Mesenchymal stem cell (in vitro differentiated cells and primary cell): Measurements from ENCODE around the gene REPIN1.

Experiments used
- DNase-seq: peaks from one replicate; pipeline ENCODE4 v3.0.0-alpha.2; 2013
- H2AFZ ChIP-seq: one replicate; pipeline ENCODE4 v1.6.1; 2013; ENCODE audit warnings: low read depth, mild to moderate bottlenecking, control low read depth, inconsistent platforms, low read length, moderate library complexity
- H2AK5ac ChIP-seq: 2 replicates; pipeline ENCODE4 v1.6.1; 2013; ENCODE audit warnings: low read length, moderate library complexity, mild to moderate bottlenecking, inconsistent platforms; ENCODE audit not compliant: severe bottlenecking
- H2BK120ac ChIP-seq: one replicate; pipeline ENCODE4 v1.6.1; 2013; ENCODE audit warnings: low read depth, mild to moderate bottlenecking, inconsistent platforms, low read length, moderate library complexity
- H2BK12ac ChIP-seq, 2 experiments: one replicate each; pipeline ENCODE4 v1.6.1; 2013; ENCODE audit warnings: inconsistent platforms in 2 of 2, low read length in 2 of 2, mild to moderate bottlenecking in 2 of 2, moderate library complexity in 2 of 2, control low read depth in 1 of 2
- H2BK15ac ChIP-seq: one replicate; pipeline ENCODE4 v1.6.1; 2013; ENCODE audit warnings: mild to moderate bottlenecking, low read depth, inconsistent platforms; ENCODE audit not compliant: poor library complexity, severe bottlenecking
- H2BK5ac ChIP-seq: 2 replicates; pipeline ENCODE4 v1.6.1; 2013; ENCODE audit warnings: low read depth, mild to moderate bottlenecking, low read length, control low read depth, inconsistent platforms; ENCODE audit not compliant: poor library complexity, severe bottlenecking
- H3K14ac ChIP-seq, 2 experiments: one replicate each; pipeline ENCODE4 v1.6.1; 2013; ENCODE audit warnings: inconsistent platforms in 2 of 2, low read length in 2 of 2, control low read depth in 1 of 2, mild to moderate bottlenecking in 1 of 2, moderate library complexity in 1 of 2
- H3K18ac ChIP-seq, 2 experiments: one replicate each; pipeline ENCODE4 v1.6.1; 2013; ENCODE audit warnings: inconsistent platforms in 2 of 2, low read length in 2 of 2, control low read depth in 1 of 2, low read depth in 1 of 2, mild to moderate bottlenecking in 1 of 2
- H3K23ac ChIP-seq, 2 experiments: one replicate each; pipeline ENCODE4 v1.6.1; 2013; ENCODE audit warnings: inconsistent platforms in 2 of 2, low read length in 2 of 2, mild to moderate bottlenecking in 2 of 2, moderate library complexity in 2 of 2, control low read depth in 1 of 2
- H3K27ac ChIP-seq: 2 replicates; pipeline ENCODE4 v1.5.1; 2013; ENCODE audit warnings: mild to moderate bottlenecking, moderate library complexity, low read length, control low read depth, inconsistent platforms; ENCODE audit not compliant: poor library complexity, severe bottlenecking
- H3K27me3 ChIP-seq, 2 experiments: 2 replicates each; pipeline versions ENCODE4 v1.6.1 to v1.7.0; 2013; ENCODE audit warnings: low read length in 2 of 2, mild to moderate bottlenecking in 2 of 2, moderate library complexity in 2 of 2, control low read depth in 1 of 2, inconsistent platforms in 1 of 2; ENCODE audit not compliant: control insufficient read depth in 1 of 2, insufficient read depth in 1 of 2
- H3K36me3 ChIP-seq, 2 experiments: 2 replicates each; pipeline versions ENCODE4 v1.6.1 to v1.7.0; 2013; ENCODE audit warnings: low read length in 2 of 2, control low read depth in 1 of 2, inconsistent platforms in 1 of 2, low read depth in 1 of 2, mild to moderate bottlenecking in 1 of 2; ENCODE audit not compliant: insufficient read depth in 2 of 2, control insufficient read depth in 1 of 2
- H3K4ac ChIP-seq, 2 experiments: one replicate each; pipeline ENCODE4 v1.6.1; 2013; ENCODE audit warnings: inconsistent platforms in 2 of 2, low read length in 2 of 2, mild to moderate bottlenecking in 2 of 2, moderate library complexity in 2 of 2, control low read depth in 1 of 2, low read depth in 1 of 2
- H3K4me1 ChIP-seq: 2 replicates; pipeline ENCODE4 v1.6.1; 2013; ENCODE audit warnings: low read depth, low read length, control low read depth; ENCODE audit not compliant: control insufficient read depth, insufficient read depth
- H3K4me2 ChIP-seq: 2 replicates; pipeline ENCODE4 v1.6.1; 2013; ENCODE audit warnings: low read length, mild to moderate bottlenecking, inconsistent platforms; ENCODE audit not compliant: poor library complexity, severe bottlenecking
- H3K4me3 ChIP-seq, 2 experiments: 2 replicates each; pipeline versions ENCODE4 v1.5.1 to v1.7.0; 2013; ENCODE audit warnings: low read length in 2 of 2, mild to moderate bottlenecking in 2 of 2, control low read depth in 1 of 2, low read depth in 1 of 2; ENCODE audit not compliant: insufficient read depth in 1 of 2
- H3K79me1 ChIP-seq: replicated peaks from 2 replicates; pipeline ENCODE4 v1.6.1; 2013; ENCODE audit warnings: mild to moderate bottlenecking, control low read depth, low read length, inconsistent platforms; ENCODE audit not compliant: poor library complexity, severe bottlenecking
- H3K9ac ChIP-seq: 2 replicates; pipeline ENCODE4 v1.7.0; 2013; ENCODE audit warnings: mild to moderate bottlenecking, low read length, moderate library complexity
- H3K9me3 ChIP-seq: 2 replicates; pipeline ENCODE4 v1.7.0; 2013; ENCODE audit warnings: mild to moderate bottlenecking, low read length; ENCODE audit not compliant: control insufficient read depth
- H4K8ac ChIP-seq: one replicate; pipeline ENCODE4 v1.6.1; 2013; ENCODE audit warnings: inconsistent platforms, mild to moderate bottlenecking, low read length, moderate library complexity
- H4K91ac ChIP-seq: one replicate; pipeline ENCODE4 v1.6.1; 2013; ENCODE audit warnings: mild to moderate bottlenecking, low read length, inconsistent platforms
- WGBS: methylation state at CpG from one replicate; pipeline ENCODE4 v1.1.7; 2013; ENCODE audit warnings: mixed read lengths; 5-methylcytosine and 5-hydroxymethylcytosine counted together

The REPIN1 gene

GRCh38 chr7:150412518-150413488 is 44.2 kb downstream of the REPIN1 start:
- Histone ChIP-seq H2BK15ac (no peak overlapping the region), H4K91ac (no peak overlapping the region), H3K27ac (no peak overlapping the region), H4K8ac (no peak overlapping the region), H3K79me1 (no peaks in the 10 kb centered on the region), H3K4me2 (no peak overlapping the region), H3K23ac (no peak overlapping the region), H3K4ac (no peak overlapping the region), H3K18ac (no peak overlapping the region), H3K4me1 (peaks cover 28% of the 10 kb centered on the region), H3K14ac (no peak overlapping the region), H2BK12ac (no peak overlapping the region), H3K4me3 (no peak overlapping the region), H2AK5ac (no peak overlapping the region), H2AFZ (no peak overlapping the region), H3K36me3 (peaks cover 0 to 9% of the 10 kb centered on the region in 2 experiments), H2BK5ac (no peak overlapping the region), H3K9ac (no peak overlapping the region), H3K9me3 (no peaks in the 10 kb centered on the region), H3K27me3 (peaks cover 0 to 5% of the 10 kb centered on the region in 2 experiments), H2BK120ac (no peak overlapping the region)
- whole genome bisulfite sequencing, result 85% methylated on average over 37 of the region's 37 CpGs
- DNase-seq, result no peak

GRCh38 chr7:150413640-150414081 is 45.0 kb downstream of the REPIN1 start:
- H4K8ac ChIP-seq, result no peak overlapping the region

GRCh38 chr7:150415161-150416153 is 46.8 kb downstream of the REPIN1 start:
- Histone ChIP-seq H3K36me3 (no peaks in the 10 kb centered on the region), H2BK120ac (no peak overlapping the region), H3K14ac (no peak overlapping the region), H3K4me3 (no peak overlapping the region), H3K79me1 (no peaks in the 10 kb centered on the region), H3K9ac (no peak overlapping the region), H3K4ac (no peak overlapping the region), H4K8ac (no peak overlapping the region), H3K27ac (no peak overlapping the region), H2BK5ac (no peak overlapping the region), H2BK12ac (no peak overlapping the region), H3K18ac (no peak overlapping the region), H2AFZ (no peak overlapping the region), H3K4me1 (peaks cover 21% of the 10 kb centered on the region), H2AK5ac (no peak overlapping the region), H3K27me3 (peaks cover 0 to 5% of the 10 kb centered on the region in 2 experiments), H3K23ac (no peak overlapping the region), H3K4me2 (no peak overlapping the region), H3K9me3 (no peaks in the 10 kb centered on the region), H4K91ac (no peak overlapping the region), H2BK15ac (no peak overlapping the region)
- no peak for DNase-seq
- 90% methylated on average over 19 of the region's 19 CpGs for WGBS

More at GRCh38 chr7:150413640-150414081, 45.0 kb downstream of the REPIN1 start:
- Histone ChIP-seq H4K91ac (no peak overlapping the region), H2BK15ac (no peak overlapping the region), H3K27me3 (peaks cover 0 to 5% of the 10 kb centered on the region in 2 experiments), H3K4me1 (peaks cover 27% of the 10 kb centered on the region), H3K4ac (no peak overlapping the region), H3K4me3 (no peak overlapping the region), H2BK5ac (no peak overlapping the region), H3K36me3 (peaks cover 0 to 3% of the 10 kb centered on the region in 2 experiments), H2AFZ (no peak overlapping the region), H3K79me1 (no peaks in the 10 kb centered on the region), H3K23ac (no peak overlapping the region), H3K18ac (no peak overlapping the region), H2BK12ac (no peak overlapping the region), H2BK120ac (no peak overlapping the region), H3K9ac (no peak overlapping the region), H3K9me3 (no peaks in the 10 kb centered on the region), H3K27ac (no peak overlapping the region), H3K4me2 (no peak overlapping the region), H2AK5ac (no peak overlapping the region), H3K14ac (no peak overlapping the region)
- 93% methylated on average over 10 of the region's 11 CpGs for WGBS
- peak; percentile 12 for DNase-seq
